DMS153 treated with DMSO at 0.1 percent for 48 hours (cell line): Measurements from ENCODE around the gene COL25A1.
"Not testable (repeated sequence)": the region's sequence is repeated elsewhere in the genome, so short reads cannot be mapped to it uniquely, and the experiment has no call there.

ENCODE experiments used
- DNase-seq: peaks from one replicate; lab custom pipeline; 2025; ENCODE audit not compliant: unreplicated experiment; lab: John Stamatoyannopoulos, UW

The COL25A1 gene

DNA sequence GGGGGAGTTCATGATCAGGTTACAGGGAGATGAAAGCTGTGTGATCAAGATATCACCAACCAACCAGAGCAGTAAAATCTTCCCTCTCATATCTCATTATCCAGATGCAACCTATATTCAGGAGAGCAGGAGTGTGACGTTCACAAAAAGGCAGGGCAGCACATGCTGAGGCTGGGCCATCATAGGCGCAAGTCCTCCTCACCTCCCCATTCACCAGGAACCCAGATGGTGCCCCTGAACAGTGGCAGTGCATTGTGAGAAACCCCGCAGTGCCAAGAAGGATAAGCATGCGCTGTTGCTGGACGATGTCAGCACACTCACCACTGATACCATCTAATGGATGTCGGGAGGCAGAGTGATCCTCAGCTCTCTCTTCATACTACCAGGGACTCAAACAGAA, 170.9 kb downstream of the COL25A1 start:
- DNase-seq, result no peak

DNA sequence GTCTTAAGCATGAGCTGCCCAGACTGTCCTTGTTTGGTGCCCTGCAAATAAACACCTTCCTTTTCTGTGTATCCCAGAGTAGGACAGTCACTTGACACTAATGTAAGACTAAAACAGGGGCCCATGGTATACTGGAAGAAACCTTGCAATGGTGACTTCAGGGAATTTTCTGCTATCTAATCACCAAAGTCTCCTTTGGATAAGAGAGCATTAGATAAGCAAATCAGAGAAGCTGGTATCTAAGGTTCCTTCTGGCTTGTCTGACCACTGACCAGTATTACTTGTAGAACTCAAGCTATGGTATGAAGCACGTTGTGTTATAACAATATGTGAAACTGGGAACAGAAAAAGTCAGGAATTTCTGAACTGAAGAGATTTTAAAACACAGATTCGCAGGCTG, 173.9 kb downstream of the COL25A1 start:
- DNase-seq, result no peak

DNA sequence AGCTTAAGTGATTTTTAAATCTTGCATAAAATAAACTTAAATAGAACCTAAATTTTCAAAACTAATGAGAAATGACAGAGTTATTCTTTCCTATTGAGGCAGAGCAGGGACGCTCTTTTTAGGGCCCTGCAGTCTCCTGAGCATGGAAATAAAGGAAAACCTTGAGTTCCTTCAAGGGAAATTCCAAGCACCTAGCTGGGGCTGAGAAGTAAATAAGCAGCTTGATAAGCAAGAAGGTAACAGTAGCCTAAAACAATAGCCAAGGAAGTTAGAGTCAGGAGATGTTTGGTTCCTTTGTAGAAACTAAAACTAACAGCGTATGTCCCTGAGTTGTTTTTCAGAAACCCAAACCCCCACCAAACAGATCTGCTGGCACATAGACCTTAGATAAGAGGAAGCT, 174.6 kb downstream of the COL25A1 start:
- DNase-seq, result no peak

DNA sequence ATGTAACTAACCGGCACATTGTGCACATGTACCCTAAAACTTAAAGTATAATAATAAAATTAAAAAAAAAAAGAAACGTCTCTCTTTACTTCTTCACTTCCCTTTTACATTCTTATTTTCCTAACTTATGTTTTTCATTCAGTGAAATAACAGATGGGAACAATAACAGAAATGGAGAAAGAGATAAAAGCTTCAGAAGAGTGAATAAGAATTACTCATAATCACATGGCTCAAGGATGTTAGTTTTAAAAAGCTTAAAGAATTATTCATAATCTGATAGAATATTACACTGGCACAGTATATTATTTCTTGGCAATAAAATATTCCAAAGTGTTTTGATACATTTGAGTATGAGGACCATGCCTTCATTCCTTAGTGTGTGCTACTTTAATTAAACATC, 175.6 kb downstream of the COL25A1 start:
- DNase-seq, result no peak

DNA sequence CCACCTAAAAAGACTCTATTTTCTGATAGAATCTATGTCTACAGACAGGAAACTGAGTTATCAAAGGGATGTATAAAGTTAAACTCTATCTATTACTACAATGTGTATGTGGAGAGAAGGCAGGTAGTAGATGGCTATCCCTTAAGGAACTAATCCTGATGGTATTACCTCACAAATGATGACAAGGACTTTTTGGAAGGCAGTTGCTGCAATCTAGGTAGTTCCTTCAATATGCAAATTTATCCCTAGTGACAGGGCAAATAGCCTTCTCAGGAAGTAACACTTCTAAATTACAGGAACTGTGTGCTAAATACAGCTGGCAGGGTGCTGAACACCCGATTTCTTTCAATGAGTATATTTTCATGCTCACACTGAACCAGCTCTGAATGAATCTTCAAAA, 177.4 kb downstream of the COL25A1 start:
- DNase-seq, result no peak

DNA sequence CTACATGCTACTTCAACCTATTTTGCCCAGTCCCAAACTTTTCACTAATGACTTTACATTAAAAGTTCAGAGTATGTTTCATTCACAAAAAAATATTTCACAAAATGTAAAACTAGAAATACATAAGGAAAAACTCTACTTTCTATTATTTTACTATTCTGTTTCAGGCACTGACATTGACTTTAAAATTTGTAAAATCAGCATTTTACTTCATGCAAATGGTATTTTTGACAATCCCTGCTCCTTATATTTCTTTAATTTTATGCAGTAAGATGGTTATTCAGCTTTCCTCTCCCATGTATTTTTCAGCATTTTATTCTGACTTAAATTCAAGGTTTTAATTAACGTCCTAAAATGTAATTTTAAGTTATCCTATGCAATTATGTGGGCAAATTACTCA, 178.5 kb downstream of the COL25A1 start:
- no peak for DNase-seq

DNA sequence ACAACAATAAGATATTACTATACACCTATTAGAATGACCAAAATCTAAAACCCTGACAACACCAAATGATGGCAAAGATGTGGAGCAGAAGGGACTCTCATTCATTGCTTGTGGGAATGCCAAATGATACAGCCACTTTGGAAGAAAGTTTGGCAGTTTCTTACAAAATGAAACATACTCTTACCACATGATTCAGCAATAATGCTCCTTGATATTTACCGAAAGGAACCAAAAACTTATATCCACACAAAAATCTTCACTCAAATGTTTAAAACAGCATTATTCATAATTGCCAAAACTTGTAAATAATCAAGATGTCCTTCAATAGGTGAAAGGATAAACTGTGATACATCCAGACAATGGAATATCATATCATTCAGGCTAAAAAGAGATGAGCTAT, 180.9 kb downstream of the COL25A1 start:
- no peak for DNase-seq

DNA sequence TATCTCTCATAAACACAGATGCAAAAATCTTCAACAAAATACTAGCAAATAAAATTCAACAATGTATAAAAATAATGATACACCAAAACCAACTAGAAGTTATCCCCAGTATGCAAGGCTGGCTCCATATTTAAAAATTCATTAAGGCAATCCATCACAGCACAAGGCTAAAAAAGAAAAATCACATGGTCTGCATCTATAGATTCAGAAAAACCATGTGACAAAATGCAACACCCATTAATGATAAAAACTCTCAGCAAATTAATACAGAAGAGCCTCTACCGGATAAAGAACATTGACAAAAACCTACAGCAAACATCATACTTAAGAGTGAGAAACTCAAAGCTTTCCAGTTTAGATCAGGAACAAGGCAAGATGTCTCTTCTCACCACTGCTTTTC, 182.6 kb downstream of the COL25A1 start:
- no peak for DNase-seq

DNA sequence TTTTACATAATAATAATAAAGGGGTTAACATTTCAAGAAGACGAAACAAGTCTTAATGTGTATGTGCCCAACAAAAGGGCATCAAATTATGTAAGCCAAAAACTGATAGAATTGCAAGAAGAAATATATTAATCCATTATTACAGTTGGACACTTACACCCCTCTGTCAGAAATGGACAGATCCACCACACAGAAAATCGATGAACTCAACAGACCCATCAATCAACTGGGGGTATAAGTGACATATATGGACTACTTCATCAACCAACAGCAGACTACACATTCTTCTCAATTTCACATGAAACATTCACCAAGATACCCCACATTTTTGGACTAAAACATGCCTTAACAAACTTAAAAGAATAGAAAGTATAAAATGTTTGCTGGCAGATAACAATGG, 183.8 kb downstream of the COL25A1 start:
- no peak for DNase-seq

DNA sequence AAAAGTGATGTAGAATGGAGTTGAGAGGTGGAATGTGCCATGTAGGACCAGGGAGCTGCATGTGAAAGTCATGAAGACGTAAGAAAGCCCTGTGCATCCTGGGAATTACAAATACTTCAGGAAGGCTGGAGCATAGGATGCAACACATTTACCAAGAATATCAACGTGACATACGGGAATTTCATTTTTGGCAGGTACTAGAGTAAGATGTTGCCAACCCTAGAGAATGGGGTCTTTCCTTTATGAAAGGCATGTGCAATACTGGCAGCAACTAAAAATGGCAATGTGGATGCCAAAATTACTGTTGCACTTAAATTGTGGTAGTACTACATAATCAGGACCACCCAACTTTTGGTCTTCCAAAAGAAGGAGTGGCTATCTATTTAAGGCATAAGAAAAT, 188.0 kb downstream of the COL25A1 start:
- no peak for DNase-seq

DNA sequence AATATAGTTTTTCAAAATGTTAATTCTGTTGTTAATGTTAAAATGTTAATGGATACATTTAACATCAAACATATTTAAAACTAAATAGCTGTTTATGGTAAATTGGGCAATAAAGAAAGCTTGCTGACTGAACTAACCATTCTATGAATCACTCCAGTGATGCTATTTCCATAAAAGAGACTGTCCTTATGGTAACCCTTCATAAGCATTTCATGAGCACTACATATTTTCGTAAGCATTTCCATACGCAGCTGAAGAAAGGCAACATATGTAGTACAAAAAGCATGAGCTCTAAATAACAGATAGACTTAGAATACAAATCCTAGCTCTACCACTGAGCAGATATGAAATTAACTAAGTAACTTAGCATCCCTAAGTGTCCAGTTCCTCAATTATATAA, 188.9 kb downstream of the COL25A1 start:
- DNase-seq, result no peak

DNA sequence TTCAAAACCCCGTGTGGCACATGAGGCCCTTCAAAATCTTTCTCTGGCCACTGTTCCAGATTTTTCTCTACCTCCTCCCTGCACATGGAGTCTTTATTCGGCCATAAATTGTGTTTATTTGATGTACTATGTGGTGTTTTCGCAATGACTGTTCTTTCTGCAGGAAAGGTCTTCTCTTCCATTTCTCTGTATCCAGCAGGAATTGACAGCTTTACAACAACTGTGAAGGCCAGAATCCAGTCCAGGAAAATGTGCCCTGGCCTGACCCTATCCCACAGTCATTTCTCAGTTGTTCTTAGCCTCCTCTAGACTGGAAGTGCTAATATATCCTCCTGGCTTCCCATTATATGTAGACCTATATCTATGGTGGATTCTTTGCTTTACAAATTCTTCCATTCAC, 191.4 kb downstream of the COL25A1 start:
- no peak for DNase-seq

DNA sequence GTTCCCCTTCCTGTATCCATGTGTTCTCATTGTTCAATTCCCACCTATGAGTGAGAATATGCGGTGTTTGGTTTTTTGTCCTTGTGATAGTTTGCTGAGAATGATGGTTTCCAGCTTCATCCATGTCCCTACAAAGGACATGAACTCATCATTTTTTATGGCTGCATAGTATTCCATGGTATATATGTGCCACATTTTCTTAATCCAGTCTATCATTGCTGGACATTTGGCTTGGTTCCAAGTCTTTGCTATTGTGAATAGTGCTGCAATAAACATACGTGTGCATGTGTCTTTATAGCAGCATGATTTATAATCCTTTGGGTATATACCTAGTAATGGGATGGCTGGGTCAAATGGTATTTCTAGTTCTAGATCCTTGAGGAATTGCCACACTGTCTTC, 194.2 kb downstream of the COL25A1 start:
- DNase-seq, result not testable (repeated sequence)

DNA sequence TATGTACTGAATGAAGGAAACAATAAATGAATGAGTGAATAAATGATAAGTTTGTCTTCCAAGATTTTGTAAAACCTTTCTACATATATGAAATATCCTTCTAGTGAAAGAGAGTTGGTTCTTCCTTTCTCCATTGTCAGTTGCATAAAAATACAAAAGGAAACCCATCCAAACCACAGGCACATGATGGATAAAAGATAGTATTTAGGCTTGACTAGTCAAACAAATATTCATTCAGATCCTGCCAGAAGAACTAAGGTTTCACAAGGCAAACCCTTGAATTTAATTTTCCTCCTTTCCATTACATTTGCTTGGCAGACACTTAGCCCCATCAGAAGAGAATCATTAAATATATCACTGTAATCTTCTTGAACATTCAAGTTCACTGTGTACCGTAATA, 208.4 kb downstream of the COL25A1 start:
- DNase-seq, result no peak

DNA sequence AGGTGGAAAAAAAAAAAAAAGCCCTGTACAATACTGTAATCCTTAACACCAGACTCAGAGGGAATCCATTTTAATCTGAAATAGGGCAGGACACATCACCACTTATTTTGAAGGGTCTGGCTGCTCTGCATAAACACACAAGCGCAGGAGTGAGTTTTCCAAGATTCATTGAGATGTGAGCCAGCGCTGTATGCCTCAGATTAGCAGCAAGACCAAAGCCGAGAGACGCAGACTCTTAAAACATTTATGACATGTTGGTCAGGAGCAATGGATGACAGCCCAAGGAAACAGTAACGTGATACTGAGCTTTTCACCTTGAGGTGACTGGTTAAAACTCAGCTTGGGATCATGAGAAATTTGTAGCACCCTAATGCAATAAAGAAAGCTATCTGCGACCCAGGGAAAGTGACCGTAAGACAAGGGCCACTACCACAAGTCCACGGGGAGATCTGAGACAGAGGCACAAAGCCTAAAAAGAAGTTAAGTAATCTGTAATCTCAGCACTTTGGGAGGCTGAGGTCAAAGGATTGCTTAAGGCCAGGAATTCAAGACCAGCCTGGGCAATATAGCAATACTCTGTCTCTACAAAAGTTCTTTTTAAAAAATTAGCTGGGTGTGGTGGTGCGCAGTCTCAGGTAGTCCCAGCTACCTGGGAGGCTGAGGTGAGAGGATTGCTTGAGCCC, 210.6 kb downstream of the COL25A1 start:
- DNase-seq, result no peak

DNA sequence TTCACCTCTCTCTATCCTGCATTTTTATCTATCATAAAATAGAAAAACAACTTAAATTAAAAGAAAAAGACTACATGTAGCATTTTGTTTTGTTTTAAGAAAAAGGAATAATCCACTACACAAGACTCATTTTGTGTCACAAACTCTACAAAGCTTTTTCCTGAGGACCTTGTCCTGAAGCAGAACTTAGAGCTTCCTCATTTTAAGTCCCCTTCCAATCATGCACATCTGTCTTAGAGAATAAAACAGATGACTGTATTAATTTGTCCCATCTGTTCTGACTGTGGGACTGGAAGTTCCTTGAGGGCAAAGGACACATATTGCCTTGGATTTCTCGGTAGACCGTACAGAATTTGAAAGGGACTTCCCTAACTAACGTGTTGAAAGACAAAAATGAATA, 218.5 kb downstream of the COL25A1 start:
- no peak for DNase-seq

DNA sequence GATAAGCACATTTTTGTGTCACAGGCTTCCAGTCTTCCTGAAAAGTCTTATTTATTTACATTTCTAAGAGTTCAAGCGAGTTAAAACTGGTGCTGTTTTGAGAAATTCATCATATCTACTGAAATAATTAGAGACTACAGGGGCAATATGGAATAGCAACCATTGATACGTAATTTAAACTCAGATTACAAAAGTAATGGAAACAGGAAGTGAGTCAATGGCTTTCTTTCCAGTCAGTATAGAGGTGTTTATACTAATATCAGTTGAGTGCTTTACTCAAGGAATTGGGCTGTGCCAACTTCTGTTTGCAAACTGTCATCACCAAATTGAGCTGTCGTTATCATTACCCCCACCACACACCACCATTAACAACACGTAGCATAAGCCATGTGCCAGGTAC, 222.7 kb downstream of the COL25A1 start:
- DNase-seq, result no peak

DNA sequence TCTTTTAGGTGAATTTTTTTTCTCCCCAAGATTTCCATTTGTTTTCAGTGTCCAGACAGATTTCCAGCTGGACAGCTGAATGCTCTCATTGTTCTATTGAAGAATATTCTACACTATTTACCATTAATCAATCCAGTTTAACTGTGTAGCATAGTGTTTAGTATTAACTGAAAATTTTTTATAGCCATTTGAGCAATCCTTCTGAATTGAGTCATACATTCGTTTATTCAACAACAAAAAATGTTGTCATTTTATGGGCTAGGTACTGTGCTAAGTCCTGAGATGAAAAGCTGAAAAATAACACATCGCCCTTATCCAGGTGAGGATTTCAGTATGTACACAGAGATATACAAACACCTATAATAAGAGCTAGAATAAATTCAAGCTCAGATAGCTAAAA, 223.3 kb downstream of the COL25A1 start:
- no peak for DNase-seq

DNA sequence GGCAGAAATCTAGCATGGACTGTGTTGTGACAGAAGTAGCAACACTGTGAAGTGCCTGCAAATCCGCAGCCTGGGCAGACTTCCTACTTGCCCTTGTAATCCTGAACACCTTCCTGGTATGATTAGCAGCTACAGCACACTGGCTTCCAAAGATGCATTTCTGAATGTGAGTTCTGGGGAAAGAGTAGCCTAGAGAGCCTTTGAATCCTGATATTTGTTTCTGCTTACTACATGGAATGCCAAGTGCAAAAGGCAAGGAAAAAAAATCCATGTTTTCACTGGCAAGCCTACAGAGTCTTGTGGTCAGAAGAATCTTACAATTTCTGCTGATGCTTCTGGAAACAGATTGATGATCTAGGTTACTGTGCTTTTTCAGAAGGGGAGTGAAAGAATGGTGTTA, 223.7 kb downstream of the COL25A1 start:
- no peak for DNase-seq

DNA sequence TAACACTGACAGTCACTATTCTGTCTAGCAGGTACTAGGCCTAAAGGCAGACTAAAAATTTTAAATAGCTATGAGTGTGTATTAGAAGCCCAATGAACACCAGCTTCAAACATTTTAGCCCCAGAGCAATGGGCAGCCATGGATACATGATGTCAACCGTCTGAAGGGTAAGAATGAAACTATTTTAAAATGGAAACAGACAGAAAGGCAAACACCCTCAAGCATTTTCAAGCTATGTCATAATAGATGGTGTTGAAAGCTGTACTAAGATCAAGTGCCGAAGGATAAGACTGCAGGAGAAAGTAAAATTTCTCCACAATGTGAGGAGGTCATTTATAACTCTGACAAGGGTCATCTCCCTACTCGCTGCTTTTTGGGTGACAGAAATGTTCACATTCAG, 225.0 kb downstream of the COL25A1 start:
- no peak for DNase-seq

DNA sequence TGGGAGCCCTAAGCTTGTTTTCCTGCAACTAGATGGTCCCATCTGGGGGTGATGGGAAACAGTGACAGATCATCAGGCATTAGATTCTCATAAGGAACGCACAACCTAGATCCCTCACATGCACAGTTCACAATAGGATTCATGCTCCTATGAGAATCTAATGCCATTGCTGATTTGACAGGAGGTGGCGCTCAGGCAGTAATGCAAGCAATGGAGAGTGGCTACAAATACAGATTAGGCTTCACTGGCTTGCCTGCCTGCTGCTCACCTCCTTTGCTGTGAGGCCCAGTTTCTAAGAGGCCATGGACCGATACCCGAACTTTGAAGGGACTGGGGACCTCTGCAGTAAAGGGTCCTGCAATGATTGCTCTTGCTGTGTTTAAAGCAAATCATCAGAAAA, 225.7 kb downstream of the COL25A1 start:
- not testable (repeated sequence) for DNase-seq

DNA sequence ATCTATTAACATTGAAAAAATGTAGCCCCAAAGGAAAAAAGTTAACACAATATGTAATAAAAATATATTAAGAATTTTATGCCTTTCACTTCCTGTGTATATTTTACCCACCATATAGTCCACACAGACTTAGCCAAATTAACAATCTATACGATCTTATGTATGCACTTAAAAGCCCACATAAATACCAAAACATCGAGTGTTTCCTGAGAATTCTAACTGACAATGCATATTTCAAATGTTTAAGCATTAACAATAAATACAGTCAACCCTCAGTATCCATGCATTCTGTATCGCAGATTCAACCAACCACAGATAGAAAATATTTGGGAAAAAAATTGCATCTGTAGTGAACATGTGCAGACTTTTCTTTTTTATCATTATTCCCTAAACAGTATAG, 226.8 kb downstream of the COL25A1 start:
- no peak for DNase-seq

DNA sequence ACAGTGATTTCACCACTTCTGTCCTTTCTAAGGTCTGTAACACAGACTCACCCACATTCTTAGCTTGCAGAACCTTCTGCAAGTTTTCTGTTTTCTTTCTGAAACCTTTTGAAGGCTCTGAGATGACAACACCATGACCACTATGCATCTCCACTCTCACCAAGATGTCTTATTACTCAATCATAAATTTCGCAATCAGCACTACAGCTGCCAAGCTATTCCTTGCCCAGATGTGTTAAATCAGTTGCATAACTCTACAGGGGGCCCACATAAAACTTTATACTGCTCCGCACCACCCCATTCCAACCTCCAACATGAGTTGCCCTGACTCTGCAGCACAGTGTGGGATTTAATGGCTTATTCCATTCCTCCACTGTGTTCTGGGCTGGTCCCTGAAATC, 229.9 kb downstream of the COL25A1 start:
- DNase-seq, result no peak

DNA sequence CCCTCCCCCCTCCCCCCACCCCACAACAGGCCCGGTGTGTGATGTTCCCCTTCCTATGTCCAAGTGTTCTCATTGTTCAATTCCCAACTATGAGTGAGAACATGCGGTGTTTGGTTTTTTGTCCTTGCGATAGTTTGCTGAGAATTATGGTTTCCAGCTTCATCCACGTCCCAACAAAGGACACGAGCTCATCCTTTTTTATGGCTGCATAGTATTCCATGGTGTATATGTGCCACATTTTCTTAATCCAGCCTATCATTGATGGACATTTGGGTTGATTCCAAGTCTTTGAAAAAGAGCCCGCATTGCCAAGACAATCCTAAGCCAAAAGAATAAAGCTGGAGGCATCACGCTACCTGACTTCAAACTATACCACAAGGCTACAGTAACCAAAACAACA, 231.8 kb downstream of the COL25A1 start:
- not testable (repeated sequence) for DNase-seq
